Activated CD4-positive, alpha-beta memory T cell treated with anti-CD3 and anti-CD28 coated beads for 36 hours (primary cell): Measurements from ENCODE around the gene ADAMTSL3. TPM values are rescaled to one million over a fixed set of nuclear protein-coding genes. Genes with fewer than 3 reads are reported as not detected.
"Not testable (repeated sequence)": the region's sequence is repeated elsewhere in the genome, so short reads cannot be mapped to it uniquely, and the experiment has no call there.

Experiments
- CTCF ChIA-PET: fragments of 350-600 bp; sonication (Branson Sonifier 250); formaldehyde crosslinking; loops from one replicate; lab custom pipeline; 2021; ENCODE audit warnings: antibody characterized with exemption, inconsistent platforms; lab: Charles Lee
- POLR2A ChIA-PET: fragments of 350-600 bp; sonication (Branson Sonifier 250); formaldehyde crosslinking; loops from one replicate; lab custom pipeline; 2021; ENCODE audit warnings: antibody characterized with exemption; lab: Charles Lee
- DNase-seq: peaks from one replicate; pipeline ENCODE4 v3.0.0-alpha.2; 2020
- H3K27ac Mint-ChIP-seq: one replicate; pipeline ENCODE4 v1.8.0; 2021; ENCODE audit warnings: mixed read lengths
- H3K27me3 Mint-ChIP-seq: one replicate; pipeline ENCODE4 v1.8.0; 2021; ENCODE audit warnings: mixed read lengths
- H3K36me3 Mint-ChIP-seq: one replicate; pipeline ENCODE4 v1.8.0; 2021; ENCODE audit warnings: mixed read lengths
- H3K4me1 Mint-ChIP-seq: one replicate; pipeline ENCODE4 v1.8.0; 2021; ENCODE audit warnings: low read depth, mixed read lengths
- H3K4me3 Mint-ChIP-seq: one replicate; pipeline ENCODE4 v1.8.0; 2021; ENCODE audit warnings: mild to moderate bottlenecking, mixed read lengths
- H3K9me3 Mint-ChIP-seq: one replicate; pipeline ENCODE4 v1.8.0; 2021; ENCODE audit warnings: mixed read lengths
- intact Hi-C: fragments of 100-400 bp; cut with micrococcal nuclease; formaldehyde crosslinking; loops from one replicate; pipeline ENCODE4 v1.15.1; 2023
- total RNA-seq, 2 experiments: library from RNA; stranded (reverse); gene quantifications; one replicate each; pipeline ENCODE4 v1.2.3, GENCODE V29; 2021

The ADAMTSL3 gene
- total RNA-seq, 2 experiments from 2014 or later = not detected

GRCh38 chr15:84022516-84022915 is 368.6 kb downstream of the ADAMTSL3 start:
- DNase-seq = no peak
- intact Hi-C loops = no loop called here
- Mint-ChIP-seq H3K36me3 (no peaks in the 10 kb centered on the region), H3K4me3 (no peak overlapping the region), H3K27ac (no peak overlapping the region), H3K4me1 (no peaks in the 10 kb centered on the region), H3K27me3 (peaks cover 5% of the 10 kb centered on the region), H3K9me3 (no peaks in the 10 kb centered on the region)
- POLR2A ChIA-PET = no interaction called here
- CTCF ChIA-PET = interaction anchor here (1.7 kb wide), 1 partner anchor 457 kb away, joined by 6 read pairs; no protein-coding TSS in a partner anchor

- no peaks in the 10 kb centered on the region for H3K4me1 Mint-ChIP-seq
- peaks cover 5% of the 10 kb centered on the region for H3K27me3 Mint-ChIP-seq
- no peaks in the 10 kb centered on the region for H3K36me3 Mint-ChIP-seq
- H3K9me3 Mint-ChIP-seq = peaks cover 2% of the 10 kb centered on the region
- H3K27ac Mint-ChIP-seq = no peak overlapping the region
- DNase-seq = peak; percentile 24
- ChIA-PET CTCF (interaction anchor here (0.8 to 1.7 kb wide), 2 partner anchors 15 to 458 kb away, joined by 3 to 6 read pairs; no protein-coding TSS in a partner anchor), POLR2A (no interaction called here)
- intact Hi-C loops = no loop called here
- no peak overlapping the region for H3K4me3 Mint-ChIP-seq
These were observed 369.7 kb downstream of the ADAMTSL3 start for GRCh38 chr15:84023636-84024035.

- POLR2A ChIA-PET = no interaction called here
- intact Hi-C loops = no loop called here
- CTCF ChIA-PET = interaction anchor here (1.0 kb wide), 1 partner anchor 29 kb away, joined by 3 read pairs; no protein-coding TSS in a partner anchor
These were observed 380.1 kb downstream of the ADAMTSL3 start for GRCh38 chr15:84033793-84034553.

DNA sequence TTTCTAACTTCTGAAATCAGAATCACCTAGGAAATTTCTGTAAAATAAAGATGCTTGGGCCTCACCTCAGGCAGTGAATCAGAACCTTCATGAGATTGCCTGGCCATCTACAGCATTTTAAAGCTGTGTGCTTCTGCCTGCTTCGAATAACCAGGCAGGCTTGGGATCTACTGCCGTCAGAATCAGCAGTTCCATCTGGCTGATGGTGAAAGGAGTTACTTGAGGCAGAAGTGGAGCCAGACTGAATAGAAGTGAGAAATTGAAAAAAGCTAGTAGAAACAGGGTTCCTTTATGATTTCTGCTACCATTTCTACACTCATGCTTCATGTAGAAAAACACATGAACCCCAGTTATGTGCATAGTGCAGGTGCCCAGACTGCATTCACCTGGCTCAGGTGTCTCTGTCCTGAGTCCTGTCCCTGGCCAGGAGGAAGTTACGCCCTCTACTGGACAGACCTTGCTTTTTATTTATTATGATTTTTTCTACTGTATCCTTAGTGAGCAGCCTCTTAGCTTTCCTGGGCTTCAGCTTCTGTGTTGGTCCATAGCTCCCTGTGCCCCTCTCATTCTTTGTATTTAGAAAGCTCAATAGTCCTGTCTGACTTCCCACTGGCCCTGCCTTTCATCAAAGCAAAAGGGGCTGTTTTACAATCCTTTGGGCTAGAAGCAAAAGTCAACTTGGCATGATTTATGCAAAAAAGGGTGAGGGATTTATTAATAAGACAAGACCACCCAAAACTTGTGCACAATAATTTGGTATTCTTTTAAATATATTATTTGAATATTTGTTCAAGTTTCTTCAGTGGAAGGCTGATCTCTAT is 380.9 kb downstream of the ADAMTSL3 start:
- Mint-ChIP-seq H3K27ac (no peak overlapping the region), H3K9me3 (peaks cover 3% of the 10 kb centered on the region), H3K4me1 (no peaks in the 10 kb centered on the region), H3K36me3 (no peaks in the 10 kb centered on the region), H3K27me3 (peaks cover 2% of the 10 kb centered on the region), H3K4me3 (no peak overlapping the region)
- no peak for DNase-seq
- intact Hi-C loops = loop anchor here (5.0 kb wide), 1 partner anchor 467 kb away; no protein-coding TSS in a partner anchor
- POLR2A ChIA-PET = no interaction called here
- CTCF ChIA-PET = interaction anchor here (1.0 kb wide), 2 partner anchors 8 to 30 kb away, joined by 3 read pairs; no protein-coding TSS in a partner anchor

More at GRCh38 chr15:84033793-84034553, 380.1 kb downstream of the ADAMTSL3 start:
- H3K27me3 Mint-ChIP-seq = peaks cover 2% of the 10 kb centered on the region
- peaks cover 8% of the 10 kb centered on the region for H3K9me3 Mint-ChIP-seq
- no peaks in the 10 kb centered on the region for H3K36me3 Mint-ChIP-seq
- no peak overlapping the region for H3K27ac Mint-ChIP-seq
- H3K4me1 Mint-ChIP-seq = no peaks in the 10 kb centered on the region
- no peak for DNase-seq
- H3K4me3 Mint-ChIP-seq = no peak overlapping the region

DNA sequence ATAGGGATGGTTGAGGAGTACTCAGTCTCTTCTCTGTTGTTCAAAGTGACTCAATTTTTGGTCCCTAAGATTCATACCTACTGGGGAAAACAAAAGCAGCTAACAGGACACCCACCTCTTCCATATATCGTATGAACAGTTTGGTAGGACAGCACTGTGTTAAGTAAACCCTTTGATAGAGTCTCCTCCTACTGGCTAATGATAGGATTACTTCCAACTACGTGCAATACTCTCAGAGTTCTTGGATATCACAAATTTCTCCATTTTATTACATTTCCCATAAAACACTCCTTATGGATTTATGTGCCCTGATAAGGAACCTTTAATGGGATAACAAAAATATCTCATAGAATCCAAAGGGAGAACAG is 381.5 kb downstream of the ADAMTSL3 start:
- H3K27me3 Mint-ChIP-seq = peaks cover 3% of the 10 kb centered on the region
- DNase-seq = no peak
- no peaks in the 10 kb centered on the region for H3K4me1 Mint-ChIP-seq
- H3K4me3 Mint-ChIP-seq = no peak overlapping the region
- ChIA-PET CTCF (interaction anchor here (1.0 kb wide), 1 partner anchor 9 kb away, joined by 3 read pairs; no protein-coding TSS in a partner anchor), POLR2A (no interaction called here)
- H3K27ac Mint-ChIP-seq = no peak overlapping the region
- peaks cover 2% of the 10 kb centered on the region for H3K9me3 Mint-ChIP-seq
- intact Hi-C loops = loop anchor here (5.0 kb wide), 1 partner anchor 468 kb away; no protein-coding TSS in a partner anchor
- no peaks in the 10 kb centered on the region for H3K36me3 Mint-ChIP-seq

- ChIA-PET CTCF (no interaction called here), POLR2A (no interaction called here)
- Mint-ChIP-seq H3K36me3 (no peaks in the 10 kb centered on the region), H3K4me1 (no peaks in the 10 kb centered on the region), H3K27me3 (peaks cover 12% of the 10 kb centered on the region), H3K4me3 (no peak overlapping the region), H3K9me3 (no peaks in the 10 kb centered on the region), H3K27ac (no peak overlapping the region)
- DNase-seq = no peak
- intact Hi-C loops = loop anchor here (5.0 kb wide), 1 partner anchor 470 kb away; no protein-coding TSS in a partner anchor
These were observed 383.4 kb downstream of the ADAMTSL3 start for GRCh38 chr15:84037301-84037700.

- peaks cover 11% of the 10 kb centered on the region for H3K27me3 Mint-ChIP-seq
- H3K27ac Mint-ChIP-seq, H3K36me3 Mint-ChIP-seq, H3K4me1 Mint-ChIP-seq, intact Hi-C loops, CTCF ChIA-PET, H3K4me3 Mint-ChIP-seq, DNase-seq, POLR2A ChIA-PET: not testable (repeated sequence)
- peaks cover 14% of the 10 kb centered on the region for H3K9me3 Mint-ChIP-seq
These were observed 388.6 kb downstream of the ADAMTSL3 start for GRCh38 chr15:84042434-84043056.

DNA sequence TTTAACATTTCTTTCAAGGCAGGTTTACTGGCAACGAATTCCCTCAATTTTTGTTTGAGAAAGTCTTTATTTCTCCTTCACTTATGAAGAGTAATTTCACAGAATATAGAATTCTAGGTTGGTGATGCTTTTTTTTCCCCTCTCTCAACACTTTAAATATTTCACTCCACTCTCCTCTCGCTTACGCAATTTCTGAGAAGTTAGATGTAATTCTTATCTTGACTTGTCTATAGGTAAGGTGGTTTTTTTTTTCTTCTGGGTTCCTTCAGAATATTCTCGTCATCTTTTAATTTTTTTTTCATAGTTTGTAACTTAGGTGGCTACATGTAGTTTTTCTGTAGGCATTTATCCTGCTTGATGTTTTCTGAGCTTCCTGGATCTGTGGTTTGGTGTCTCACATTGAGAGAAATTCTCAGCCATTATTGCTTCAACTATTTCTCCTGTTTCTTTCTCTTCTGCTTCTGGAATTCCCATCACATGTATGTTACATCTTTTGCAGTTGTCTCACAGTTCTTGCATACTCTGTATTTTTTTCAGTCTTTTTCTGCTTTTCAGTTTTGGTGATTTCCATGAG is 392.2 kb downstream of the ADAMTSL3 start:
- ChIA-PET CTCF (no interaction called here), POLR2A (no interaction called here)
- Mint-ChIP-seq H3K27me3 (peaks cover 6% of the 10 kb centered on the region), H3K27ac (no peak overlapping the region), H3K4me3 (no peak overlapping the region), H3K36me3 (no peaks in the 10 kb centered on the region), H3K4me1 (no peaks in the 10 kb centered on the region), H3K9me3 (peaks cover 14% of the 10 kb centered on the region)
- intact Hi-C loops = no loop called here
- no peak for DNase-seq

DNA sequence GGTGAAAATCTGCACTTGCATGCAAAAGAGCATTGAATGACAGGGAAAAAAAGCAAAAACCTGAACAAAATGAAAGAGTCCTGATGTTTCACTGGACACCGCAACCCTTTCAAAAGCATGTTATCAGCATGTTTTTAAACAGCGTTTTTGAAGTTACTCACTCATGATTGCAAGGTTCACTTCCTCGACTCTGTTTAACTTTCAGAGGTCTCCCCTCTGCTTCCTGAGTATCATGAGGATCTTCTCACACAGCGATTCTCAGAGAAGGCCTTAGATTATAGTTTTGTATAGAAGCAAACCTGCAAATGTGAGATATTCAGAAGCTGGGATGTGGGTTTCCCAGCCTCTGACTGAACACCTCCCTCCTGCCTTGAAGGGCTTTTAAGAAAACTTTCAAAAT is 395.6 kb downstream of the ADAMTSL3 start:
- POLR2A ChIA-PET, H3K4me3 Mint-ChIP-seq, H3K4me1 Mint-ChIP-seq, H3K27me3 Mint-ChIP-seq, intact Hi-C loops, DNase-seq, H3K27ac Mint-ChIP-seq, CTCF ChIA-PET, H3K36me3 Mint-ChIP-seq: not testable (repeated sequence)
- H3K9me3 Mint-ChIP-seq = peaks cover 14% of the 10 kb centered on the region

- ChIA-PET POLR2A (no interaction called here), CTCF (no interaction called here)
- Mint-ChIP-seq H3K36me3 (no peaks in the 10 kb centered on the region), H3K4me1 (no peaks in the 10 kb centered on the region), H3K27me3 (no peaks in the 10 kb centered on the region), H3K27ac (no peak overlapping the region), H3K9me3 (peaks cover 14% of the 10 kb centered on the region), H3K4me3 (no peak overlapping the region)
- no peak for DNase-seq
- intact Hi-C loops = no loop called here
These were observed 396.2 kb downstream of the ADAMTSL3 start for GRCh38 chr15:84050076-84050475.

- H3K9me3 Mint-ChIP-seq = peaks cover 11% of the 10 kb centered on the region
- H3K36me3 Mint-ChIP-seq, H3K27me3 Mint-ChIP-seq, intact Hi-C loops, H3K4me1 Mint-ChIP-seq, POLR2A ChIA-PET, H3K27ac Mint-ChIP-seq, CTCF ChIA-PET, H3K4me3 Mint-ChIP-seq, DNase-seq: not testable (repeated sequence)
These were observed 397.2 kb downstream of the ADAMTSL3 start for GRCh38 chr15:84051146-84051545.
